Activated CD4-positive, CD25-positive, alpha-beta regulatory T cell treated with anti-CD3 and anti-CD28 coated beads, Interleukin-2, amount 50 U/mL, for 24 hours (primary cell): ENCODE data around the gene IGF2.

ENCODE experiments used
- ATAC-seq, 2 donors: fragments of 150-1000 bp; cut with Tn5 transposase; one replicate each; pipeline ENCODE4 v1.10.0; 2021; ENCODE audit warnings: mild to moderate bottlenecking in 1 of 2, moderate library complexity in 1 of 2

IGF2 gene

GRCh38 chr11:2122222-2122906 lies 16.8 kb downstream of the IGF2 start:
- no peak for ATAC-seq

- no peak for ATAC-seq
Measured at GRCh38 chr11:2121227-2122130, 17.7 kb downstream of the IGF2 start.

DNA sequence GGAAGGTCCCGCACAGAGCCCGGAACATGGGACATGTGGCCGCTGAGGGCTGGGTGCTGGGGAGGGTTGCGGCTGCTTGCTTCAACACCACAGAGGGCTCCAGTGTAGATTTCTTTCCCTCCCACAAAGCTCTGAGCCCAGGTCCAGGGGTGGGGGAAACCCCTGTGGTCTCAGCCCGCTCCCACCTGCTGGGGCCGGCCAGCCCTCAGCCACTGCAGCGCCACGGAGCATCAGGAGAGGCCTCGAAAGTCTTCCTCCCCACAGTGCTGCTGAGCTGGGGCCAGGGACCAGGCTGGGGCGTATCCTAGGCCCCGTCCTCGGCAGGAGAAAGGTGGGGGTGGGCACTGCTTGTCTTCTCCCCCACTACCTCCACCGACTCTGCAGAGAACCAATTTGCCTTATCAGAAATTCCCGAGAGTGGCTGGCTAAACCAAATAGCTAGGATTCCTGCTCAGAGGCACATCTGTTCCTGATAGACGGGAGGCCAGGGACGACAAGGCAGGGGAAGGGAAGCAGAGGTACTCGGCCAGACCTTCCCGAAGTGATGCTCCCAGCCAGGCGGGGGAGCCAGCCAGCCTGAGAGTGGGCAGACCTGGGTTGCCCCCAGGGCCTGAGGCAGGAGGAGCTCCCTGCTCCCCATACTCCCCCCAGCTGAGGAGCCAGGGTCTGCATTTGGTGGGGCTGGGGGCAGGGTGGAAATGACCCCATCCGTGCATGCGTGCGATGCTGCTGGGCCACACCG lies 18.7 kb downstream of the IGF2 start:
- ATAC-seq: no peak

GRCh38 chr11:2118677-2119076 lies 20.5 kb downstream of the IGF2 start:
- ATAC-seq: no peak

- ATAC-seq: no peak
Measured at GRCh38 chr11:2116680-2117079, 22.5 kb downstream of the IGF2 start.

GRCh38 chr11:2115308-2115707 lies 23.9 kb downstream of the IGF2 start:
- no peak for ATAC-seq

DNA sequence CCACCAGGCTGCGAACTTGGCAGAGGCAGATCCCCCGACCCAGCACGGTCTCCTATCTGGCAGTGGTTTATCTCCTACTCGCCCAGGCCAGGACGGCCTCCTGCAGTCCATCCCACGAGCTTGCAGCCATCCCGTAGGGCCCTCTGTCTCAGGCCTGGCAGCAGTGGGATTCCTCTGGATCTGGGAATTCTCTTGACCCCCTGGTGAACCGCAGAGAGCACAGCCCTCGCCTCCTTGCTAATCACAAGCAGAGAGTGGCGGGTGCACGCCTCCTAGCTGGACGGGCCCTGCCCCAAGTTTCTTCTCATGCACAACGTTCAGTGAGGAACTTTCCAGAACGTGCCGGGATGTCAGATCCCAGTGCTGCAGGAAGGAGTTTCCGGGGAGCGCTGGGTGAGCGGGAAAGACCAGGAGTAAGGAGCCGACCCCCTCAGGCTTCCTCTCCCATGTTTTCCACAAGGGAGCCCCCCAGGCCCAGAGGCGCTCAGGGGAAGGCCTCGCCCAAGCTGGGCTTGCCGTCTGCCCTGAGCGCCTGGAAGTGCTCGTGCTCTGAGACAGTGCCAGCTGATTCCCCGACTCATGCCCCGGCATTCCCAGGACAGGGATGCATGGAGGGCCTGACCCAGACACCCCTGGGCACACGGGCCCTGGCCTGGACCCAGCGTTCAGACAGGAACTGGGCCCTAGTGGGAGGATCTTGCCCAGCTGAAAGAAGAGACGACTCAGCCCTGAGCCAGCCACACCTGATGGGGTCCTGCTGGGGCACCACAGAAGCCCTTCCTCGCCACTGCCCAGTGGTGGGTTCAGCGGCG lies 24.6 kb downstream of the IGF2 start:
- ATAC-seq: no peak

GRCh38 chr11:2113776-2114175 lies 25.4 kb downstream of the IGF2 start:
- no peak for ATAC-seq

- ATAC-seq: no peak
Measured at GRCh38 chr11:2110521-2110920, 28.7 kb downstream of the IGF2 start.

- no peak for ATAC-seq
Measured at GRCh38 chr11:2109541-2110019, 29.6 kb downstream of the IGF2 start.

DNA sequence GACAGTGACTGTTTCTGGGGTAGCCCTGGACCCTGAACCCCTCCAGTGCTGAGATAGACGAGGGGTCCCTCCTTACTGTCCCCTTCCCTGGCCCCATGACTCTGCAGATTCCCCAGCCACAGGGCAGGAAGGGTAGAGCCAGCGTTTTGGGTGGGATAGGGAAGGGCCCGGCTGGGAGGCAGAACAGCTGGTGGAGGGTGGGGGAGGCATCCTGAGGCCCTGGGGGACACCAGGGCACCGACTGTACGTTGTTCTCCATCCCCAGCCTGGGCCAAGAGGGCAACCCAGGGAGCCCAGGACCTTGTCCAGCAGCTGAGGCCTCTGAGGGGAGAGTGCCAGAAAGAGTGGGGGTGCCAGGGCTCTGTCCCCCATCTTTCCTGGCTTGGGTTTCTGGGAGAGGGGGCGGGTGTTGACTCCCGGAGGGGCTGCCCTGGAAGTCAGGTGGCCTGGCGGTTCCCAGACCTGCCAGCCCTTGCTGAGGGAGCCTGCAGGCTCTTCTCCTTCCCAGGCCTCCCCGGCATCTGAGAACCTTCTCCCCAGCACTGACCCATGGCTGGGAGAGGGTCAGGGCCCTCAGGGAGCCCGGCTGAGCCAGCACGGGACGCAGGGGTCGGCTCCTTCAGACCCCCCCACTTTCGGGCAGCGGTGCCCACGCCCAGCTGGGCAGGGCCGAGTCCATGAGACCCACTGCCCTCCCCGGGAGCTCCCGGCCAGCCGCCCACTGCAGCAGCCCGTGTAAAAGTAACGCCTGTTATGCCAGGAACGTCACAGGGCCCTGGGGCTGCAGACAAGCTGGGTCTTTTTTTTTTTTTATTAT lies 30.3 kb downstream of the IGF2 start:
- ATAC-seq: no peak

DNA sequence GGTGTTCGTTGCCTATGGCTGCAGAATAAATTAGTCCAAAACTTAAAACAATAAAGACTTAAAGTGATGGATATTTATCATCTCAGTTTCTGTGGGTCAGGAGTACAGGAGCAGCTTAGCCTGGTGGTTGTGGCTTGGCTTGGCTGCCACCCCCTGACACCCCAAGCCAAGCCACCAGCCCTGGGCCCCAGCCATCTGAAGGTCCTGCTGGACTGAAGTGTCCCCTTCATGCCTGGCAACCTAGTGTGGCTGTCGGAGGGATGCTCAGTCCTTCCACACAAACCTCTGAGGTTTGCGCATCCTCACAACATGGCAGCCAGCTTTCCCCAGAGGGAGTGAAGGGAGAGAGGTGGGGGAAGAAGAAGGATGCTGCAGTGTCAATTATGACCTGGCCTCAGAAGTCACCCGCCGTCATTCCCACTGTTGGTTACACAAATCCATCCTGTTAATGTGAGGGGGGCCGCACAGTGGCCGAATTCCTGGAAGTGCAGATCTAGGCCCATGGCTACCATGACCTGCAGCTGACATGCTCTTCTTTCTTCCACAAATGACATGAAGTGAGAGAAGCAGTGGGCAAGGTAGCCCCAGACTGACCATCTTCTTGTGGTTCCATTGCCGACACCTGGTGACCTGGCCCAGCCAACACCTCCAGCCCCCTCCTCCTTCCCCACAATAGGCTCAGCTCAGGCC lies 31.1 kb downstream of the IGF2 start:
- ATAC-seq: no peak

GRCh38 chr11:2107521-2107920 lies 31.7 kb downstream of the IGF2 start:
- no peak for ATAC-seq

- ATAC-seq: no peak
Measured at GRCh38 chr11:2106583-2107209, 32.5 kb downstream of the IGF2 start.

DNA sequence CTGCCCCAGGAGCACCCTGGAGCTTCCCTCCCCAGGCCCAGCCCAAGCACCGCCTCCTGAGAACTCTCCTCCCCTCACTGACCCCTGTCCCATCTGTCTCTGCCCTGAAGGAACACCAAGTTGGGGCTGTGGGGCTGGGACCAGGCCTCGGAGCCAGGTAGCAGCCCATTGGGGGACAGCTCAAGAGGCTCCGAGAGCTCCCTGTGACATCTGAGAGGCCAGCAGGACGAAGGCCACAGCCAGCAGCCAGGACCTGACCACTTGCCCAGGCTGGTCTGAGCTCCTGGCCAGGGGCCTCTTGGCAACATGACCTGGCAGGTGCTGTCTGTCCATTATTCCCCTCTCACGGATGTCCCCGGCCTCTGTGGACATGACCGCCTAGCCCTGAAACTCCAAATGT lies 33.7 kb downstream of the IGF2 start:
- ATAC-seq: no peak

GRCh38 chr11:2104524-2105440 lies 34.4 kb downstream of the IGF2 start:
- no peak for ATAC-seq

- ATAC-seq: no peak
Measured at GRCh38 chr11:2103668-2104523, 35.3 kb downstream of the IGF2 start.

GRCh38 chr11:2102883-2103213 lies 36.3 kb downstream of the IGF2 start:
- no peak for ATAC-seq
